K562 (cell line): ENCODE data around the gene FSTL3. TPM values are rescaled to one million over a fixed set of nuclear protein-coding genes. Genes with fewer than 3 reads are reported as not detected.

ENCODE experiments used
- ATAC-seq: fragments of 200-7000 bp; cut with Tn5 transposase; 3 replicates; pipeline ENCODE4 v1.9.1; 2020; ENCODE audit warnings: moderate library complexity
- BruUV-seq: library from RNA; stranded (reverse); fragments of 400-500 nt; replicated peaks from 2 replicates; lab custom pipeline; 2021; lab: Mats Ljungman, UMichigan
- CTCF ChIA-PET: fragments of 300-600 bp; formaldehyde crosslinking; extraction: SDS; loops from one replicate; lab custom pipeline; 2021; ENCODE audit warnings: low intra/inter-chr PET ratio; lab: Yijun Ruan, JAX
- POLR2A ChIA-PET: fragments of 300-600, 350-650 bp; sonication (Branson Sonifier 250); formaldehyde crosslinking; extraction: SDS; loops from one replicate; lab custom pipeline; 2021; ENCODE audit warnings: antibody characterized with exemption, inconsistent platforms; lab: Yijun Ruan, JAX
- DNase-seq, 4 experiments: peaks; one replicate each; pipeline versions ENCODE4 v3.0.0 to v3.0.0-alpha.2; 2011 to 2018; ENCODE audit warnings: low spot score in 3 of 4, mixed read lengths in 3 of 4; ENCODE audit errors: extremely low read depth in 1 of 4
- FAIRE-seq: peaks from 2 replicates; lab custom pipeline; 2011; peaks lifted over from hg19 to GRCh38; lab: Jason Lieb, UNC
- H2AFZ ChIP-seq: 2 replicates; pipeline ENCODE4 v1.6.0; 2011; ENCODE audit warnings: low read depth, low read length, control low read depth, inconsistent platforms
- H3K27ac ChIP-seq: fragments of 200-600 bp; 3 replicates; pipeline ENCODE4 v1.8.0; 2011; ENCODE audit warnings: low read depth, mild to moderate bottlenecking, control low read depth, inconsistent platforms, low read length, moderate library complexity, mixed read lengths; ENCODE audit errors: extremely low read depth
- H3K27me3 ChIP-seq, 2 experiments: fragments of 300-600 bp in 1 of 2; 2 replicates in 1 of 2; 3 replicates in 1 of 2; pipeline versions ENCODE4 v1.6.0 to v1.8.0; 2011; ENCODE audit warnings: inconsistent platforms in 2 of 2, low read length in 2 of 2, mild to moderate bottlenecking in 1 of 2, mixed read lengths in 1 of 2, moderate library complexity in 1 of 2; ENCODE audit not compliant: control insufficient read depth in 2 of 2, insufficient read depth in 2 of 2
- H3K36me3 ChIP-seq: fragments of 300-600 bp; 3 replicates; pipeline ENCODE4 v1.8.0; 2011; ENCODE audit warnings: mild to moderate bottlenecking, low read length, inconsistent platforms; ENCODE audit not compliant: control insufficient read depth, insufficient read depth
- H3K4me1 ChIP-seq, 2 experiments: fragments of 200-600 bp in 1 of 2; replicated peaks in 1 of 2; 2 replicates in 1 of 2; 3 replicates in 1 of 2; pipeline versions ENCODE4 v1.5.1 to v1.8.0; 2011; ENCODE audit warnings: inconsistent platforms in 2 of 2, low read length in 2 of 2, mild to moderate bottlenecking in 1 of 2, mixed read lengths in 1 of 2, moderate library complexity in 1 of 2; ENCODE audit not compliant: control insufficient read depth in 2 of 2, insufficient read depth in 2 of 2
- H3K4me2 ChIP-seq: 2 replicates; pipeline ENCODE4 v1.6.1; 2011; ENCODE audit warnings: low read length, control low read depth, inconsistent platforms, mixed read lengths; ENCODE audit not compliant: insufficient read depth
- H3K4me3 ChIP-seq: fragments of 200-600 bp; sonication (generic), shearing (Covaris generic); 2 replicates; pipeline ENCODE4 v1.5.1; 2016; ENCODE audit warnings: control low read depth, inconsistent platforms
- H3K79me2 ChIP-seq: fragments of 200-600 bp; 3 replicates; pipeline ENCODE4 v1.8.0; 2011; ENCODE audit warnings: low read length, inconsistent platforms; ENCODE audit not compliant: control insufficient read depth, insufficient read depth
- H3K9ac ChIP-seq, 2 experiments: 2 replicates each; pipeline versions ENCODE4 v1.6.0 to v1.6.1; 2011; ENCODE audit warnings: low read depth in 2 of 2, low read length in 2 of 2, control low read depth in 1 of 2, inconsistent platforms in 1 of 2, mild to moderate bottlenecking in 1 of 2, mixed read lengths in 1 of 2; ENCODE audit not compliant: insufficient read depth in 1 of 2
- H3K9me1 ChIP-seq: one replicate; pipeline ENCODE4 v1.6.0; 2011; ENCODE audit warnings: inconsistent platforms, mild to moderate bottlenecking, low read length, moderate library complexity; ENCODE audit not compliant: control insufficient read depth, insufficient read depth
- H3K9me3 ChIP-seq: replicated peaks from 2 replicates; pipeline ENCODE4 v1.5.1; 2011; ENCODE audit warnings: low read depth, low read length, inconsistent platforms; ENCODE audit not compliant: control insufficient read depth, insufficient read depth
- H4K20me1 ChIP-seq: replicated peaks from 2 replicates; pipeline ENCODE4 v1.6.1; 2011; ENCODE audit warnings: low read length, inconsistent platforms, mixed read lengths; ENCODE audit not compliant: control insufficient read depth, insufficient read depth
- FOXK2 ChIP-seq, 2 experiments: fragments of 450-650 bp; IDR thresholded peaks in 1 of 2; conservative IDR thresholded peaks in 1 of 2; 2 replicates each; pipeline ENCODE4 v1.6.1; 2016; ENCODE audit warnings: low read depth in 2 of 2, mild to moderate bottlenecking in 1 of 2
- KHSRP ChIP-seq: fragments of 450-650 bp; IDR thresholded peaks from 2 replicates; pipeline ENCODE4 v1.6.1; 2017
- NR2C2 ChIP-seq, 2 experiments: fragments of 200-800 bp in 1 of 2; sonication (Bioruptor generic) in 1 of 2; sonication (generic) in 1 of 2; formaldehyde crosslinking in 1 of 2; IDR thresholded peaks; 2 replicates each; pipeline versions ENCODE4 v1.6.1 to v1.8.0; 2016 to 2022; ENCODE audit warnings: mild to moderate bottlenecking in 1 of 2, missing compliant biosample characterization in 1 of 2, missing genetic modification characterization in 1 of 2, missing genetic modification reagents in 1 of 2
- POLR2AphosphoS5 ChIP-seq: IDR thresholded peaks from 2 replicates; pipeline ENCODE4 v1.6.1; 2011; ENCODE audit warnings: mild to moderate bottlenecking, low read depth, low read length, moderate library complexity; ENCODE audit not compliant: control insufficient read depth, insufficient read depth
- RBM25 ChIP-seq: fragments of 200-400 bp; formaldehyde crosslinking; IDR thresholded peaks from 2 replicates; pipeline ENCODE4 v1.6.1; 2018; ENCODE audit warnings: low read length, low read depth, moderate library complexity; ENCODE audit not compliant: severe bottlenecking
- RFX5 ChIP-seq: IDR thresholded peaks from 2 replicates; pipeline ENCODE4 v1.6.1; 2011; ENCODE audit warnings: low read depth, mild to moderate bottlenecking, improper control_type of control experiment, low read length
- ZFP1 ChIP-seq: fragments of 450-650 bp; formaldehyde crosslinking; IDR thresholded peaks from 2 replicates; pipeline ENCODE4 v1.4.0; 2020; ENCODE audit warnings: mild to moderate bottlenecking, mixed read lengths
- WGBS: fragments of 100-300 bp; shearing (Covaris generic); methylation state at CpG from one replicate; pipeline ENCODE4 v1.1.6; 2016; ENCODE audit warnings: low coverage, mixed read lengths; ENCODE audit not compliant: insufficient coverage; ENCODE audit errors: missing lambda C conversion rate; 5-methylcytosine and 5-hydroxymethylcytosine counted together
- in situ Hi-C: fragments of 300-500 bp; cut with MboI; formaldehyde crosslinking; loops from 4 replicates; pipeline ENCODE4 v1.15.0; 2018; ENCODE audit warnings: inconsistent platforms, mixed read lengths
- intact Hi-C: fragments of 100-400 bp; cut with micrococcal nuclease; formaldehyde crosslinking; loops from 2 replicates; pipeline ENCODE4 v1.14.2; 2022
- polyA plus RNA-seq, 8 experiments: library from polyadenylated mRNA; depleted of rRNA in 4 of 8; stranded (reverse) in 5 of 8; unstranded in 3 of 8; fragments of >200 nt; fragmentation: Nextera tagmentation in 2 of 8; fragmentation: Illumina TruSeq in 1 of 8; extraction: Ambion mirVana in 2 of 8; extraction: Trizol in 1 of 8; gene quantifications; 2 replicates each; pipeline versions ENCODE4 v1.2.1 to v1.2.3, GENCODE V29; 2011 to 2014; ENCODE audit warnings: inconsistent platforms in 1 of 8, missing spikeins in 1 of 8
- total RNA-seq, 7 experiments: library from RNA; depleted of rRNA in 6 of 7; stranded (reverse); fragments of >200 nt in 6 of 7; fragmentation: Illumina TruSeq in 2 of 7; extraction: Trizol in 2 of 7; gene quantifications; 2 replicates each; pipeline versions ENCODE4 v1.2.1 to v1.2.3, GENCODE V29; 2011 to 2021; ENCODE audit warnings: low replicate concordance in 1 of 7

The FSTL3 gene
- total and polyA plus RNA-seq, 9 of the 15 experiments (the other 6 are each of a cell fraction or from before 2014, with no cell fraction given): 0.35 to 6.8 (median 4.2) TPM; not detected in 1

DNA sequence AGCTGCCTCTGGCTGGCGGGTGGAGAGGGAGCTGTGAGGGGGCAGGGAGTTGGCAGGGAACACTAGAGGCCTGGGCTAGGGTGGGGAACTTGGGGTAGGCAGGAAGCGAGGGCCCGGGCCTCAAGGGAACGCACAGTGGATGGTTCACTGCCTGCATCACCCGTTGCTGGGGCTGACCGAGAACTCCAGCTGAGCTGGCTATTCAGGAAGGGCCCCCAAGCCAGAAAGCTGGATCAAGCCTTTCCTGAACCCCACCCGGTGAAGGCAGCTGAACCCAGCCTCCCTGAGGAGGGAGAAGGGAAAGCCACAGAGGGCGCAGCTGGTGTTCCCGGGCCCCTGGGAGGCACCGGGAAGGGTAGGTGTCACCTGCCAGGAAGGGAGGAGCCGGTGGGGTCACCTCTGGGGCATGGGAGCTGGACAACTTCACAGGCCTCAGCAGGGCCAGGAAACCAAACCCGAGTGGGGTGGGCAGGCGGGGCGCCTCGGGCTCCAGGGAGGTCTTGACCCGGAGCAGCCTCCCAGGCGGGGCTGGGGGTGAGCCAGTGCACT is 46.4 kb downstream of the FSTL3 start:
- no peaks in the 10 kb centered on the region for H3K27me3 ChIP-seq
- ChIA-PET POLR2A (interaction anchor here (0.7 kb wide), 1 partner anchor 11 kb away, joined by 3 read pairs; no protein-coding TSS in a partner anchor), CTCF (no interaction called here)
- no peak overlapping the region for H2AFZ ChIP-seq
- BruUV-seq: no TSS peak
- H3K4me2 ChIP-seq: no peak overlapping the region
- no peaks in the 10 kb centered on the region for H3K9me1 ChIP-seq
- no peak for DNase-seq
- in situ Hi-C loops: no loop called here
- 43% methylated on average over 17 of the region's 17 CpGs for WGBS
- H3K9ac ChIP-seq: peak overlapping the region in 1 of 2 experiments; percentile 61; a peak in 2 of 4 replicates
- H3K4me3 ChIP-seq: no peak overlapping the region
- H3K27ac ChIP-seq: no peak overlapping the region
- no peaks in the 10 kb centered on the region for H3K9me3 ChIP-seq
- TF ChIP-seq NR2C2 (CRISPR knock-in tag; IDR thresholded peaks at IDR 0.05) (no peak), NR2C2 (tag; IDR thresholded peaks at IDR 0.05) (no peak), POLR2AphosphoS5 (no peak), KHSRP (no peak), ZFP1 (CRISPR knock-in tag) (no peak), FOXK2 (conservative IDR thresholded peaks at IDR 0.05 in 1 of 2, IDR thresholded peaks at IDR 0.05 in 1 of 2; ENCODE audit: low read depth in 2 of 2) (no peak), RBM25 (peak; percentile 12), RFX5 (0 out of 2 replicates have a peak, but pooled peaks have one; percentile 56)
- H3K4me1 ChIP-seq: peaks cover 0 to 46% of the 10 kb centered on the region in 2 experiments; a peak in 2 of 5 replicates
- H4K20me1 ChIP-seq: no peaks in the 10 kb centered on the region
- H3K36me3 ChIP-seq: no peaks in the 10 kb centered on the region
- no peak for ATAC-seq
- FAIRE-seq: no peak
- intact Hi-C loops: no loop called here
- no peaks in the 10 kb centered on the region for H3K79me2 ChIP-seq
